Muscle of back (tissue), 13 donors: Measurements from ENCODE around the gene ZMIZ2. TPM values are rescaled to one million over a fixed set of nuclear protein-coding genes. Genes with fewer than 3 reads are reported as not detected.
"Not testable (repeated sequence)": the region's sequence is repeated elsewhere in the genome, so short reads cannot be mapped to it uniquely, and the experiment has no call there.

Experiments used
- DNase-seq, 3 donors: peaks; one replicate each; pipeline versions ENCODE4 v3.0.0 to v3.0.0-alpha.2; 2013
- long read RNA-seq, 9 donors: transcript quantifications; one replicate each; lab custom pipeline, GENCODE V29; 2026
- polyA plus RNA-seq, 10 donors: library from polyadenylated mRNA; unstranded; fragments of 120-200 nt; gene quantifications; one replicate each; pipeline ENCODE4 v1.2.1, GENCODE V29; 2013; ENCODE audit not compliant: insufficient read length in 10 of 10

Gene ZMIZ2, protein sequence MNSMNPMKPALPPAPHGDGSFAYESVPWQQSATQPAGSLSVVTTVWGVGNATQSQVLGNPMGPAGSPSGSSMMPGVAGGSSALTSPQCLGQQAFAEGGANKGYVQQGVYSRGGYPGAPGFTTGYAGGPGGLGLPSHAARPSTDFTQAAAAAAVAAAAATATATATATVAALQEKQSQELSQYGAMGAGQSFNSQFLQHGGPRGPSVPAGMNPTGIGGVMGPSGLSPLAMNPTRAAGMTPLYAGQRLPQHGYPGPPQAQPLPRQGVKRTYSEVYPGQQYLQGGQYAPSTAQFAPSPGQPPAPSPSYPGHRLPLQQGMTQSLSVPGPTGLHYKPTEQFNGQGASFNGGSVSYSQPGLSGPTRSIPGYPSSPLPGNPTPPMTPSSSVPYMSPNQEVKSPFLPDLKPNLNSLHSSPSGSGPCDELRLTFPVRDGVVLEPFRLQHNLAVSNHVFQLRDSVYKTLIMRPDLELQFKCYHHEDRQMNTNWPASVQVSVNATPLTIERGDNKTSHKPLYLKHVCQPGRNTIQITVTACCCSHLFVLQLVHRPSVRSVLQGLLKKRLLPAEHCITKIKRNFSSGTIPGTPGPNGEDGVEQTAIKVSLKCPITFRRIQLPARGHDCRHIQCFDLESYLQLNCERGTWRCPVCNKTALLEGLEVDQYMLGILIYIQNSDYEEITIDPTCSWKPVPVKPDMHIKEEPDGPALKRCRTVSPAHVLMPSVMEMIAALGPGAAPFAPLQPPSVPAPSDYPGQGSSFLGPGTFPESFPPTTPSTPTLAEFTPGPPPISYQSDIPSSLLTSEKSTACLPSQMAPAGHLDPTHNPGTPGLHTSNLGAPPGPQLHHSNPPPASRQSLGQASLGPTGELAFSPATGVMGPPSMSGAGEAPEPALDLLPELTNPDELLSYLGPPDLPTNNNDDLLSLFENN
- 10 to 100 TPM; 22.8 to 48.5 (median 34.0) TPM for polyA plus RNA-seq
- long read RNA-seq, donor 1, partial matches to known transcripts = 16 of 17 reads
- long read RNA-seq, donor 1, other reads (novel, unspliced or antisense) = 0 of 17 reads
- long read RNA-seq, donor 2, partial matches to known transcripts = 0 of 4 reads
- long read RNA-seq, donor 2, other reads (novel, unspliced or antisense) = 0 of 4 reads
- long read RNA-seq, donor 3 = 0 reads
- long read RNA-seq, donor 4, partial matches to known transcripts = 6 of 7 reads
- long read RNA-seq, donor 4, other reads (novel, unspliced or antisense) = 0 of 7 reads
- long read RNA-seq, donor 5, partial matches to known transcripts = 21 of 24 reads
- long read RNA-seq, donor 5, other reads (novel, unspliced or antisense) = 0 of 24 reads
- long read RNA-seq, donor 6 = 0 reads
- long read RNA-seq, donor 7, partial matches to known transcripts = 0 of 2 reads
- long read RNA-seq, donor 7, other reads (novel, unspliced or antisense) = 0 of 2 reads
- long read RNA-seq, donor 8 = 0 reads
- long read RNA-seq, donor 9 = 0 reads

DNA sequence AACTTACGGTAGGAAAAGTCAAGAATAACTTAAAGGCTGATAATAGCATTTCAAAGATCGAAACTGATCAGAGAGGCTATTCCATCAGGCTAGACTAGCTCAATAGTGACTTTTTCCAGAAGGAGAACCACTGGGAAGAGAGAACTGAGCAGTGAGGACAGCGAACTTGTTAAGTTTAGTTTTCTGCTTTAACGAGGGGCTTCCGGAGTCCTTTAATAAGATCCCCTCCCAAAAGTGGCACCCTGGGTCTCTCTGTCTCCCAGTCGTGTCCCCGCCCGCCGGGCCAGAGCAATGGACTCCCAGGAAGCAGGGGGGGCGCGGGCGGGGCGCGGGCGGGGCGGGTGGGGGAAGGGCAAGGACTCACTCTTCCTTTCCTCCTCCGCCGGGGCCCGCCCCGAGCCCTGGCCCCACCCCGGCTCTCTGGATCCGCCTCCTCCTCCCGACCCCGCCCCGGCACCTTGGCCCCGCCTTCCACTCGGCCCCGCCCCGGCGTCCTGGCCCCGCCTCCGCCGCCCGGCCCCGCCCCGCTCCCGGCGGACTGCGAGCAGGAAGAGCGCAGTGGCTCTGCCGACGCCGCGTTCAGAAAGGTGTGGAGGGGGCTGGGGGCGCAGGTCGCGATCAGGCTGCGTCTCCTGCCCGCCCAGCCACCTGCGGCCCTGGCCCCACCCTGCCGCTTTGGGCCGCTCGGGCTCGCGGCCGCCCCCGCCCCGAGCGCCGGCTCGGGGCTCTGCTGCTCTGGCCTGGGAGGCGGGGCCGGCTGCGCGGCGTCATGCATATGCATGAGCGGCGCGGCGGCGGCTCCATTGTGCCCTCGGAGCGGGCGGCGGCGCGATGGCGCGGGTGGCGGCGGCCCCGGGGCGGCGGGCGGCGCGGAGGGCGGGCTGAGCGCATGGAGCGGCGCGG lies at the start of gene ZMIZ2:
Gene ZMIZ2, plus strand, starts transcription at position 803 of the 903 bp plus-strand sequence. CDS start 7,403 bp downstream, outside the sequence.
- DNase-seq = peak; percentile 91 to 96 (median 91)

DNA sequence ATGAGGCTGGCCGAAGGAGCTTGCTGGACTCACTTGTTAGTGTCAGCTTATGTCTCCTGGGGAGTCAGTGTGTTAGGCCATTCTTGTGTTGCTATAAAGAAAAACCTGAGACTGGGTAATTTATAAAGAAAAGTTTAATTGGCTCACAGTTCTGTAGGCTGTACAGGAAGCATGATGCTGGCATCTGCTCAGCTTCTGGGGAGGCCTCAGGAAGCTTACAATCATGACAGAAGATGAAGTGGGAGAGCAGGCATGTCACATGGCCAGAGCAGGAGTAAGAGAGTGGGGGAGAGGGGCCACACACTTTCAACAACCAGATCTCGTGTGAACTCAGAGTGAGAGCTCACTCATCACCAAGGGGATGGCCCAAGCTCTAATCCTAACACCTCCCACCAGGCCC lies 49.0 kb upstream of the ZMIZ2 start:
- not testable (repeated sequence) for DNase-seq

DNA sequence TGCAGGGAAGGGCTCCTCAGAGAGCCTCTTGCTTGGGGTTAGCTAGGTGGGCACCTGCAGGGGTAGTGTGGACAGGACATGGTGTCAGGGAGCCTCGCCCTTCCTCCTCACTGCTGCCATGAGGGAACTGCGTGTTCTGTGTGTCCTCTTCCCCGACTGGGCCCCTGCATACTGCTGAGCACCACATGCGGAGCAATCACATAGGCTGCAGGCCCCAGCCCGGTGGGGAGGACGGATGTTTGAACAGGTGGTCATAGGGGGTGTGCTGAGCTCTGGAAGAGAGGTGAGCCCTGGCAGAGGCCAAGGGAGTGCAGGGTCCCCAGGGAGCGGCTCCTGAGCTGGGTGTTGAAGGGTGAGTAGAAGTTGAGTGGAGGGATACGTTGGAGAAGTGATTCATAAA lies 48.3 kb upstream of the ZMIZ2 start:
- DNase-seq = no peak

DNA sequence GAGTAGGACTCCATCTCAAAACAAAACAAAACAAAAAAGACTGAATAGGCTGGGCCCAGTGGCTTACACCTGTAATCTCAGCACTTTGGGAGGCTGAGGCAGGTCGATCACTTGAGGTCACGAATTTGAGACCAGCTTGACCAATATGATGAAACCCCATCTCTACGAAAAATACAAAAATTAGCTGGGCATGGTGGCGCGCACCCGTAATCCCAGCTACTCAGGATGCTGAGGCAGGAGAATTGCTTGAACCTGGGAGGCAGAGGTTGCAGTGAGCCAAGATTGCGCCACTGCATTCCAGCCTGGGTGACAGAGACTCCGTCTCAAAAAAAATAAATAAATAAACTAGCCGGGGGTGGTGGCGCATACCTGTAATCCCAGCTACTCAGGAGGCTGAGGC lies 45.3 kb upstream of the ZMIZ2 start:
- DNase-seq = not testable (repeated sequence)

DNA sequence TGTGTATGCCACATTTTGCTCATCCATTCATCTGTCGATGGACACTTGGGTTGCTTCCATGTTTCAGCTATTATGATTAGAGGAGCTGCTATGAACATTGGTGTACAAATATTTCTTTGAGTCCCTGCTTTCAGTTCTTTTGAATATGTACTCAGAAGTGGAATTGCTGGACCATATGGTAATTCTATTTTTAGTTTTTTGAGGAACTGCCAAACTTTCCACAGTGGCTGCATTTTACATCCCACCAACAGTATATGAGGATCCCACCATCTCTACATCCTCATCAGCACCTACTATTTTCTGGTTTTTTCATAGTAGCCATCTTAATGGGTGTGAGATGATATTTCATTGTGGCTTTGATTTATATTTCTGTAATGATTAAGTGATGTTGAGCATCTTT lies 44.7 kb upstream of the ZMIZ2 start:
- peak in 1 of 3 donors; percentile 39 for DNase-seq

DNA sequence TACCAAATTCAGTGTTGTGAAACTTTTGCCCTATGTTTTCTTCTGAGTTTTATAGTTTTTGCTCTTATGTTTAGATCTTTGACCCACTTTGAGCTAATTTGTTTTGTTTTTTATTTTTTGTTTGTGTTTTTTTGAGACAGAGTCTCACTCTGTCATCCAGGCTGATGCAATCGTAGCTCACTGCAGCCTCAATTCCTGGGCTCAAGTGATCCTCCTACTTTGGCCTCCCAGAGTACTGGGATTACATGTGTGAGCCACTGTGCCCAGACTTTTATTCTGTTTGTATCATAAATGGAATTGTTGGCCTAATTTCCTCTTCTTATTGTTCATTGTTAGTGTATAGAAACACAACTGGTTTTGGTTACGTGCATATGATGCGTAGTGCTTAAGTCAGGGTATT lies 43.2 kb upstream of the ZMIZ2 start:
- DNase-seq = no peak

DNA sequence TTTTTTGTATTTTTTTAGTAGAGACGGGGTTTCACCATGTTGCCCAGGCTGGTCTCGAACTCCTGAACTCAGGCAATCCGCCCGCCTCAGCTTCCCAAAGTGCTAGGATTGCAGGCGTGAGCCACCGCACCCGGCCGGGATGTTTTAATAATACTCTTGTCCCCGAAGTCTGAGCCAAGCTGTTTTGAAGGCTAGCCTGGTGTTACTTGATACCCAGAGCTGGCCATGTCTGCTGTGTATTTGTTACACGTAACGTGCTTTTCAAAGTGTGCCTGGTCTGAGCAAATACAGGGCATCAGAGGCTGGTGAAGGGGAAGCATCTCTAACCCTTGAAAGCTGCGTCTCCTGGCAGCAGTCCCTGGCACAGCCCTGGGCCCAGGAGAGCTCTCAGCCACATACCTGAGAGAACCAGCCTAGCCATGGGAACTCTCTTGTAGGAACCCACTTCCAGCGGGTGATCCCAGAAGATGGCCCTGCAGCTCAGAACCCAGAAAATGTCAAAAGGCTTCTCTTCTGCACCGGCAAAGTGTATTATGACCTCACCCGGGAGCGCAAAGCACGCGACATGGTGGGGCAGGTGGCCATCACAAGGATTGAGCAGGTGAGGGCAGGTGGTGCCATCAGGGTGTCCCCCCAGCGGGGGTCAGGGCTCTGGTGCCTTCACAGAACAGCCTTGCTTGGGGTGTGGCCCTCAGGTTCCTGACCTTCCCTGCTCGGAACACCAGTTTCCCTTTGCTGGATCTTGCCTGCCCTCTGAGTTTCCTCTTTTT lies 41.7 kb upstream of the ZMIZ2 start:
- no peak for DNase-seq

DNA sequence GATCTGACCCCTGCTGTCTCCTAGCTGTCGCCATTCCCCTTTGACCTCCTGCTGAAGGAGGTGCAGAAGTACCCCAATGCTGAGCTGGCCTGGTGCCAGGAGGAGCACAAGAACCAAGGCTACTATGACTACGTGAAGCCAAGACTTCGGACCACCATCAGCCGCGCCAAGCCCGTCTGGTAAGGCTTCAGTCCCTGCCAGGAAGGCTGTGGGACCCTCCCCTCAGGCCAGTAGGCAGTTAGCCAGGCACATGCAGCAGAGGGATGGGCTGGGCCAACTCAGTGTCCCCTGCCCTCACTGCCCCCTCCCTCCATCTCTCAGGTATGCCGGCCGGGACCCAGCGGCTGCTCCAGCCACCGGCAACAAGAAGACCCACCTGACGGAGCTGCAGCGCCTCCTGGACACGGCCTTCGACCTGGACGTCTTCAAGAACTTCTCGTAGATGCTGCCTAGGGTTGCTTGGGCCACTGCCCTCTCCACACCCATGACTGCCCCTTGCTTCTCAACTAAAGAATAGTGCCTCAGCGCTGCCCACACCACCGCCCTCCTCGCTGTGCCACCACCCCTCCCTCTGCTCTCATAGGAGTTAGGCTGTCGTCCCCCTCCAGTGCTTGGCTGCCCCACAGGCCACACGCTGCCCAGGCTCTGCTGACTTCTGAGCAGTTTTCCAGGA lies 41.0 kb upstream of the ZMIZ2 start:
- DNase-seq = no peak

DNA sequence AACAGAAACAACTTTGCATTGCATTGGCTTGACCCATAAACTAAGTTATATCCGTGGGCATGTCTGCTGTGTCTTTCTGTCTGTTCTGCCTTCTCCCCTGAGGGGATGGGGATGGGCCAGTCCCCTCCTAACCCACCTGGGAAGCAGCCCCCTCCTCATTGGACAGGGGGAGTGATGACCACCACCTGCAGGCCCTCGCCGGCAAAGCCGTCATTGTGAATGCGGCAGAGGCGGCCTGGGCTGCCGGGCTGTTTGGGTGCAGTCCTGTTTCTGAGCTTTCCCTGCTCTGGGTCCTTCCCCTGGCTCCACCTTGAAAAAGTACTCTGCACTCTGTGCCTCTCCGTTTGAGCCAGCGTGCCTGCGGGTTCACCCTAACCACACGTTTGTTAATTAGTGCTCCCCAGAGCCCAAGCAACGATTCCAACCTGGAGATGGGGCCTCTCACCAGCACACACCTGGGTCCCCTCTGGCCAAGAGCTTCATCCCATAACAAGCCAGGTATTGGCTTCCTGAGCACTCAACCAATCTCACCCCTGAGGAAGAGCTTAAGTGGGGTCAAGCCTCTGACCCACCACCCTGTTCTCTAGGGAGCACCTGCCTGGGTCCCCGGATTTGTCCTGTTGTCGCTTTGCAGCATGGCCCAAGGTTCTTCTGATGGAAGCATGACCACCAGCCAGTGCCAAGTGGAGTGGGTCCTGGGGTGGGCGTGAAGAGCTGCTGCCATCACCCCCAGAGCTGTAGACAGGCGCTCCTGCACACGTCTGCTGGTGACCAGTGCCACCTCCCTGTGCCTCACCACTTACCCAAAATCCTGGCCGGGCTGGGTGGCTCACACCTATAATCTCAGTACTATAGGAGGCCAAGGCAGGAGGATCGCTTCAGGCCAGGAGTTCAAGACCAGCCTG lies 39.4 kb upstream of the ZMIZ2 start:
- DNase-seq = no peak

DNA sequence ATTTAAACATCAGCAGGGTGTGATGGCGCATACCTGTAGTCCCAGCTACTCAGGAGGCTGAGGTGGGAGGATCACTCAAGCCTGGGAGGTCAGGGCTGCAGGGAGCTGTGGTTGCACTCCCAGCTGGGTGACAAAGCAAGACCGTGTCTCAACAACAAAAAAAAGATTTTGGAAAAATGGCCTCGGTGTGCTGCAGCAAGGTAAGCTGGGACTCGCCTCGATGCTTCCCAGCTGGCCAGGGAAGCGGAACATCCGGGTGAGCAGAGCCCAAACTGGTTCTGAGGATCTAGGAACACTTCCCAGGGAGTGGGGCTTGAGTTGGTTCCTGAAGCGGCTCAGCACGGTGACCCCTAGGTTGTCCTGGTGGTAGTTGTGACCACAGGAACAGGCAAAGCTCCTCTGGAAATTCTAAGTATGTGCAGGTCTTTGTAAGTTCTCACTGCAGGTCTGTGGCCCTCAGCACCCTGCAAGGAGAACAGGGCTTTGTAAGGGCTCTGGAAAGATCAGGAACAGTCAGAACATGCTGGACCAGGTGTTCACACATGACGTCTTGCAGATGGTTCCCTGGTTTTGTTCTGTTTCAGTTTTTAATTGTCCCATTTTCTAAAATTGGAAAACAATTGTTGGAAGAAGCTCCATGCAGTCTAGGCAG lies 38.6 kb upstream of the ZMIZ2 start:
- no peak for DNase-seq

DNA sequence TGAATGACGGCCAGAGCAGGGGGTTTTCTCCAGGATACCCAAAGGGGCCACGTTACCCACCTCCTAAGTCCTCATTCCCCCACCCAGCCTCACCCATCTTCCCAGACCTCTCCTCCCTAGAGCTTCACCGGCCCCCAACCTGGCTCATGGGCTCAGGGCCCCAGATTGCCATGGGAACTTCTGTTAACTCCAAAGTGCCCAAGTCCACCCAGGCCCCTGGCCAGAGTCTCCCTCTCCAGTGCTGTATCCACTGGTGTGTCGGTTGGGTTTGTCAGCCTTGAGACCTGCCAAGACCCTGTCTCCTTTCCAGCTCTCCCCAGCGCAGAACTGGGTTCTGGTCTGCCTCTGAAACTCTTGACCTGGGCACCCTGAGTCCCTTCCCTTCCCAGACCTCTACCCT lies 37.1 kb upstream of the ZMIZ2 start:
- DNase-seq = no peak

DNA sequence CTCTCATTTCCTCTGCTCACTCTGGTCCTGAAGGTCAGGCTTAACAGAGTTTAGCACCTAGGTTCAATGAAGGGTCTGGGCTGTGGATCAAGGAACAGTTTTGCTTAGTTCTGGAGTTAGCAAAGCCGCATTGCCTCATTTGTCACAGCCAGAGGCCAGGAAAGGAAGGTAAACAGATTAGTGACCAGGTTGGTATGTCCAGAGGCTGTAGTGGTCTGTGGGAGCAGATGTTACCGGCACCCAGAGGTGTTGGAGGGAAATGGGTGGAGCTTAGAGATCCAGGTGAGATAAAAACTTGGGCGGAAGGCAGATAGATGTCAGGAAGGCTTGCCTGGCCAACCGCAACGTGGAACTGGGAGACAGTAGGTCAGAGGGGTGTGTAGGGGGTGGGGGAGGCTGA lies 36.6 kb upstream of the ZMIZ2 start:
- DNase-seq = no peak

DNA sequence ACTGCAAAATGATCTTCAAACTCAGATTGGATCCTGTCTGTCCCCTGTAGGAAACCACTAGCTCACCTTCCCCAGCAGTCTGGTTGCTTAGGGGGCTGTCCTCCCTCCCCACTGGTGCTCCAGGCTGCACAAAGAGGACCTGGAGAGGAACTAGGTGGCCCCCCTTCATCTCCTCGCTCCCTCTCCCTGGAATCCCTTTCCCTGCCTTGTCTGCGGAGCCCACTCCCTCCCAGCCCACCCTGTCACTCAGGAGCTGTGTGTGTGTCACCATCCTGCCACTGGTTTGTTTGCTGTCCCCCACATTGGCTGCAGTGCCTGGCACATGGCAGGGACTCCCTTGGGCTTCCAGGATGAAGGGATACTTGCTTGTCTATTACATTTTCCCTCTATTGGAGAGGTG lies 35.5 kb upstream of the ZMIZ2 start:
- DNase-seq = no peak

DNA sequence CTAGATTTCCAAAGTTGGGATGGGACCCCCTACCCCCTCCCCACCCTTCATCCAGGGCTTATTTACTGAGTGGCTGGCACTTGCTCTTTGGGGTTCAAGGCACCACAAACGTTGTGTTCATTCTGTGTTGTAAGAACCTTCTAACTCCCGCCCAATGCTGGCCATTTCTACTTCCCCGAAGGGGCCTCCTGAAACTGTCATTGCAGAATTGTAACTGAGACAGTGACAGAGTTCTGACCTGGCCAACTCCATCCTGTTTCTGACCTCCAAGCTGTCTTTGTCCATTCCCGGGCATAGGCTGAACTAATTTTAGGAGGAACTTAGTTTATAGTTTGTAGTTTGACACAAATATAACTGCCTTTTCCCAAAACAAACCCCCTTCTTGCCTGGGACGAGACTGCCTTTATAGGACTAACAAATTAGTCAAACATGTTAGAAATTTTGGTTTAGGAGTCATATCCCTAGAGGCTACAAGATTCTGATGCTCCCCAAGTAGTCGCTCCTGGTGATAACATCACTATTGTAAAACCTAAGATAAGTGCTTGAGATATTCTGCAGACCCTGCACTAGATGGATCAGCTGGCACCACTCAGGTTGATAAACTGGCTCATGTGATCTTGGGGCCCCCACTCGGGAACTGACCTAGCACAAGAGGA lies 34.8 kb upstream of the ZMIZ2 start:
- DNase-seq = no peak

DNA sequence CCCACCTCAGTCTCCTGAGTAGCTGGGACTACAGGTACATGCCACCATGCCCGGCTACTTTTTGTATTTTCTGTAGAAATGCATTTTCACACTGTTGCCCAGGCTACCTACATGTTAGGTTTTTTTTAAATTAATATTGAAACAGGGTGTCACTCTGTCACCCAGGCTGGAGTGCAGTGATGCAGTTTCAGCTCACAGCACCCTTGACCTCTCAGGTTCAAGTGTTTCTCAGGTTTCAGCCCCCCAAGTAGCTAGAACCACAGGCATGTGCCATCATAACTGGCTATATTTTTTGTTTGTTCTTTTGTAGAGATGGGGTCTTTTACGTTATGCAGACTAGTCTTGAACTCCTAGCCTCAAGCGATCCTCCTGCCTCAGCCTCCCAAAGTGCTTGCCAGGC lies 32.4 kb upstream of the ZMIZ2 start:
- DNase-seq = no peak

DNA sequence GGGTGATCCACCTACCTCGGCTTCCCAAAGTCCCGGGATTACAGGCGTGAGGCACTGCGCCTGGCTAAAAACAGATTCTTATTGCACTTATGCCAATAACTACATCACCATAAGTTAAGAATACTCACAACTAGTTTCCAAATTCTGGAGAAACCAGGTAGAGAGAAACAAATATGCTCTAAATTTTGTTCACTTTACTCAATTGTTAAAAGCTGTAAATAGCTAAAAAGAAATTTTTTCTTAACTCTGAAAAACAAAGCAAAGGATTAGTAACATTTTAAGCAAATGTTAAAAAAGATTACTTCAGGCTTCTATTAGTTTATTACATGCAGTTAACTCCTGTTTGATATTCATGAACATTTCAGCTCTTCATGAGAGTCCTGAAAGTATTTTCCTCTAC lies 28.3 kb upstream of the ZMIZ2 start:
- no peak for DNase-seq

DNA sequence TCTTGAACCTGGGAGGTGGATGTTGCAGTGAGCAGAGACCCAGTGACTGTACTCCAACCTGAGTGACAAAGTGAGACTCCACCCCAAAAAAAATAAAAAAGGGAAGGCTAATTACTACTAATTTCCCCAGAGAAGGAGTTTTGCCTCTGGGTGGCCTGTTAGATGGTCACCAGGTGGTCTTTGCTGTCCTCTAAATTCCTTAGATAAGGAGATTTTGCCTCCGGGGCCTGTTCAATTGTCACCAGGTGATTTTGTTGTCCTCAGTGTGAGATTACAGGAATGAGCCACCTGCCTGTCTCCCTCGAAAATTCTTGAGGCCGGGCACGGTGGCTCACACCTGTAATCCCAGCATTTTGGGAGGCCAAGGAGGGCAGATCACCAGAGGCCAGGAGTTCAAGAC lies 24.4 kb upstream of the ZMIZ2 start:
- DNase-seq = no peak
